B cell (primary cell): ENCODE measurements around the gene MMRN1. TPM values are rescaled to one million over a fixed set of nuclear protein-coding genes. Genes with fewer than 3 reads are reported as not detected.

Source experiments
- ATAC-seq: fragments of 200-7000 bp; cut with Tn5 transposase; one replicate; pipeline ENCODE4 v1.10.0; 2021; ENCODE audit warnings: low read depth, mild to moderate bottlenecking, moderate number of reproducible peaks, moderate library complexity
- CTCF ChIA-PET: fragments of 350-600 bp; sonication (Branson Sonifier 250); formaldehyde crosslinking; loops from one replicate; lab custom pipeline; 2021; ENCODE audit warnings: antibody characterized with exemption, inconsistent platforms; lab: Charles Lee
- POLR2A ChIA-PET: fragments of 350-600 bp; sonication (Branson Sonifier 250); formaldehyde crosslinking; loops from one replicate; lab custom pipeline; 2021; ENCODE audit warnings: antibody characterized with exemption; lab: Charles Lee
- DNase-seq: peaks from one replicate; pipeline ENCODE4 v3.0.0; 2013
- H2AFZ ChIP-seq: 2 replicates; pipeline ENCODE4 v1.6.1; 2012; ENCODE audit warnings: mild to moderate bottlenecking, low read depth, low read length; ENCODE audit not compliant: insufficient read depth, poor library complexity, severe bottlenecking
- H3K27ac ChIP-seq, 2 donors: 1 replicate in 1 of 2; 2 replicates in 1 of 2; pipeline ENCODE4 v1.5.1; 2012 to 2013; ENCODE audit warnings: low read length in 2 of 2, mild to moderate bottlenecking in 2 of 2, moderate library complexity in 1 of 2
- H3K27me3 ChIP-seq, 4 experiments: fragments of 200-600 bp in 1 of 4; sonication (generic) in 1 of 4; replicated peaks in 1 of 4; 1 replicate in 2 of 4; 2 replicates in 2 of 4; pipeline versions ENCODE4 v1.6.1 to v1.7.0; 2013 to 2016; ENCODE audit warnings: low read length in 3 of 4, mild to moderate bottlenecking in 2 of 4, mixed read lengths in 1 of 4, moderate library complexity in 1 of 4; ENCODE audit not compliant: insufficient read depth in 4 of 4, control insufficient read depth in 3 of 4; ENCODE audit errors: control extremely low read depth in 1 of 4
- H3K36me3 ChIP-seq, 2 experiments: replicated peaks in 1 of 2; 1 replicate in 1 of 2; 2 replicates in 1 of 2; pipeline versions ENCODE4 v1.6.1 to v1.7.1; 2013; ENCODE audit warnings: low read length in 1 of 2; ENCODE audit not compliant: insufficient read depth in 2 of 2, control insufficient read depth in 1 of 2; ENCODE audit errors: control extremely low read depth in 1 of 2, extremely low read depth in 1 of 2
- H3K4me1 ChIP-seq, 2 donors: fragments of 200-600 bp in 1 of 2; sonication (generic) in 1 of 2; 1 replicate in 1 of 2; 2 replicates in 1 of 2; pipeline versions ENCODE4 v1.5.1 to v1.6.1; 2013 to 2017; ENCODE audit warnings: low read length in 2 of 2; ENCODE audit not compliant: control insufficient read depth in 2 of 2, insufficient read depth in 2 of 2
- H3K4me2 ChIP-seq: replicated peaks from 2 replicates; pipeline ENCODE3; 2012; ENCODE audit warnings: mild to moderate bottlenecking, low read depth, low read length; ENCODE audit not compliant: poor library complexity, severe bottlenecking
- H3K4me3 ChIP-seq, 5 experiments: fragments of 200-600 bp in 1 of 5; sonication (generic) in 1 of 5; 1 replicate in 3 of 5; 2 replicates in 2 of 5; pipeline versions ENCODE4 v1.5.1 to v1.7.0; 2011 to 2016; ENCODE audit warnings: low read length in 4 of 5, mild to moderate bottlenecking in 4 of 5, low read depth in 2 of 5, control low read depth in 1 of 5, moderate library complexity in 1 of 5; ENCODE audit not compliant: insufficient read depth in 1 of 5; ENCODE audit errors: control extremely low read depth in 1 of 5, extremely low read depth in 1 of 5
- H3K79me2 ChIP-seq: fragments of 200-600 bp; sonication (generic); one replicate; pipeline ENCODE4 v1.6.0; 2016; ENCODE audit warnings: low read length; ENCODE audit not compliant: control insufficient read depth, insufficient read depth
- H3K9ac ChIP-seq: fragments of 200-600 bp; sonication (generic); 2 replicates; pipeline ENCODE4 v1.6.1; 2017; ENCODE audit warnings: mild to moderate bottlenecking, low read length, moderate library complexity
- H3K9me3 ChIP-seq, 3 donors: one replicate each; pipeline versions ENCODE4 v1.6.1 to v1.7.1; 2013; ENCODE audit warnings: low read length in 2 of 3; ENCODE audit not compliant: control insufficient read depth in 2 of 3, insufficient read depth in 1 of 3; ENCODE audit errors: control extremely low read depth in 1 of 3
- H4K20me1 ChIP-seq: 2 replicates; pipeline ENCODE4 v1.6.0; 2012; ENCODE audit warnings: mild to moderate bottlenecking, low read length; ENCODE audit not compliant: insufficient read depth, control insufficient read depth, poor library complexity, severe bottlenecking
- H3K27ac Mint-ChIP-seq: one replicate; pipeline ENCODE4 v1.8.0; 2021; ENCODE audit warnings: mixed read lengths
- H3K27me3 Mint-ChIP-seq: one replicate; pipeline ENCODE4 v1.8.0; 2021; ENCODE audit warnings: mixed read lengths
- H3K4me1 Mint-ChIP-seq: one replicate; pipeline ENCODE4 v1.8.0; 2021; ENCODE audit warnings: mixed read lengths
- H3K4me3 Mint-ChIP-seq: one replicate; pipeline ENCODE4 v1.8.0; 2021; ENCODE audit warnings: mixed read lengths
- H3K9me3 Mint-ChIP-seq: one replicate; pipeline ENCODE4 v1.8.0; 2022; ENCODE audit warnings: mixed read lengths; ENCODE audit not compliant: insufficient read depth
- EZH2 ChIP-seq: IDR thresholded peaks from 2 replicates; pipeline ENCODE4 v1.6.1; 2012; ENCODE audit warnings: borderline replicate concordance, low read depth, mild to moderate bottlenecking, moderate library complexity, low read length; ENCODE audit not compliant: insufficient read depth, poor library complexity, severe bottlenecking
- WGBS: methylation state at CpG from one replicate; pipeline ENCODE4 v1.1.5; 2013; ENCODE audit warnings: missing lambda C conversion rate; ENCODE audit not compliant: insufficient coverage; 5-methylcytosine and 5-hydroxymethylcytosine counted together
- intact Hi-C: fragments of 100-400 bp; cut with micrococcal nuclease; formaldehyde crosslinking; loops from one replicate; pipeline ENCODE4 v1.10.0; 2022
- polyA plus RNA-seq: library from polyadenylated mRNA; depleted of rRNA; stranded (reverse); fragments of >200 nt; gene quantifications from 2 replicates; pipeline ENCODE4 v1.2.3, GENCODE V29; 2012
- total RNA-seq, 2 donors: library from RNA; stranded (reverse); fragments of 120-200 nt in 1 of 2; gene quantifications; 1 replicate in 1 of 2; 2 replicates in 1 of 2; pipeline versions ENCODE4 v1.2.3 to v1.2.4, GENCODE V29; 2013 to 2022
- TF ChIP-seq, protein P1 (sequence below): fragments of 200-600 bp; IDR thresholded peaks from one replicate; pipeline ENCODE4 v1.8.0; 2022; ENCODE audit warnings: antibody characterized with exemption, mild to moderate bottlenecking

Gene MMRN1
- total and polyA plus RNA-seq, 2 donors (not counting 1 experiment from before 2014, with no cell fraction given) = 0.33 to 0.49 TPM

DNA sequence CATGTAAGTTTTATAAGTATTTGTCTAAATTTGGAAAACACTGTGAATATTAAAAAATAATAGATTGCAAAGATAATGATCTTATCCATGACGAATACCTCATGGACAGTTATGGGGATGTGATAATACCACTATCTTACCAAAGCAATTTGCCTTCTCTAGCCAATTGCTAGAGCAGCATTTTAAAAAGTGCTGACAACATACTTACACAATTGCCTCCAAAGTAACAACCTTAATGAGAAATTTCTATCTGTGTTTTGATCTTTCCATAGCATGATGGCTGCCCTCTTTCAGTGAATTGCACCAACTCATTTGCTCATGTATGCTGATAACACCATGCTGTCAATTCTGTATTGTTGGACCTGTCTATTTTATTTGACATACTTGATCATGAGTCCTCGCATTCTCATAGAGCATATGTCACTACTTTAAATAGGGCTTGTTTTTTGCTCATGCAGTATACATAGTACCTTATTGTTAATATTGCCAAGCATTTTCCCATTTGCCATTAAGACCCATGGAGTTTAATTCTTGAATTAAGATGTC is 87.2 kb downstream of the MMRN1 start:
- H3K4me2 ChIP-seq = no peak overlapping the region
- Mint-ChIP-seq H3K27me3 (peaks cover 3% of the 10 kb centered on the region), H3K4me1 (no peaks in the 10 kb centered on the region), H3K27ac (no peak overlapping the region), H3K4me3 (no peak overlapping the region), H3K9me3 (no peaks in the 10 kb centered on the region)
- no peaks in the 10 kb centered on the region for H3K9me3 ChIP-seq
- H3K36me3 ChIP-seq = no peaks in the 10 kb centered on the region
- no peak for TF ChIP-seq EZH2
- TF ChIP-seq, protein P1, sequence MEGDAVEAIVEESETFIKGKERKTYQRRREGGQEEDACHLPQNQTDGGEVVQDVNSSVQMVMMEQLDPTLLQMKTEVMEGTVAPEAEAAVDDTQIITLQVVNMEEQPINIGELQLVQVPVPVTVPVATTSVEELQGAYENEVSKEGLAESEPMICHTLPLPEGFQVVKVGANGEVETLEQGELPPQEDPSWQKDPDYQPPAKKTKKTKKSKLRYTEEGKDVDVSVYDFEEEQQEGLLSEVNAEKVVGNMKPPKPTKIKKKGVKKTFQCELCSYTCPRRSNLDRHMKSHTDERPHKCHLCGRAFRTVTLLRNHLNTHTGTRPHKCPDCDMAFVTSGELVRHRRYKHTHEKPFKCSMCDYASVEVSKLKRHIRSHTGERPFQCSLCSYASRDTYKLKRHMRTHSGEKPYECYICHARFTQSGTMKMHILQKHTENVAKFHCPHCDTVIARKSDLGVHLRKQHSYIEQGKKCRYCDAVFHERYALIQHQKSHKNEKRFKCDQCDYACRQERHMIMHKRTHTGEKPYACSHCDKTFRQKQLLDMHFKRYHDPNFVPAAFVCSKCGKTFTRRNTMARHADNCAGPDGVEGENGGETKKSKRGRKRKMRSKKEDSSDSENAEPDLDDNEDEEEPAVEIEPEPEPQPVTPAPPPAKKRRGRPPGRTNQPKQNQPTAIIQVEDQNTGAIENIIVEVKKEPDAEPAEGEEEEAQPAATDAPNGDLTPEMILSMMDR = no peak
- POLR2A ChIA-PET = no interaction called here
- no peak overlapping the region for H2AFZ ChIP-seq
- no CpG with 5 or more reads among the region's 2 CpGs for WGBS
- no peaks in the 10 kb centered on the region for H4K20me1 ChIP-seq
- no peak for DNase-seq
- intact Hi-C loops = no loop called here
- no peak for ATAC-seq
- no peak overlapping the region for H3K27ac ChIP-seq
- H3K79me2 ChIP-seq = no peaks in the 10 kb centered on the region
- CTCF ChIA-PET = no interaction called here
- no peaks in the 10 kb centered on the region for H3K4me1 ChIP-seq
- H3K9ac ChIP-seq = no peak overlapping the region
- no peaks in the 10 kb centered on the region for H3K27me3 ChIP-seq
- no peak overlapping the region for H3K4me3 ChIP-seq

DNA sequence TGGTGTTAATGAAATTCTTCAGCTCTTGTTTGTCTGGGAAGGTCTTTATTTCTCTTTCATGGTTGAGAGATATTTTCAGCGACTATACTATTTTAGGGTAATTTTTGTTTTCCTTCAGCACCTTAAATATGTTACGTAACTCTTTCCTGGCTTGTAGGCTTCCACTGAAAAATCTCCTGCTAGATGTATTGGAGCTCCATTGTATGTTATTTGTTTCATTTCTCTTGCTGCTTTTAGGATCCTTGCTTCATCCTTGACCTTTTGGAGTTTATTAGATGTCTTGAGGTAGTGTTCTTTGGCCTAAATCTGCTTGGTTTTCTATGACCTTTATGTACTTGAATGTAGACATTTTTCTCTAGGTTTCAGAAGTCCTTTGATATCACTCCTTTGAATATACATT is 93.6 kb downstream of the MMRN1 start:
- Mint-ChIP-seq H3K4me1 (no peaks in the 10 kb centered on the region), H3K27ac (no peak overlapping the region), H3K9me3 (peaks cover 3% of the 10 kb centered on the region), H3K4me3 (no peak overlapping the region), H3K27me3 (peaks cover 4% of the 10 kb centered on the region)
- WGBS = no CpG with 5 or more reads among the region's 2 CpGs
- H3K36me3 ChIP-seq = no peaks in the 10 kb centered on the region
- H3K9ac ChIP-seq = no peak overlapping the region
- ChIA-PET POLR2A (no interaction called here), CTCF (no interaction called here)
- TF ChIP-seq, protein P1 = no peak
- no peak for TF ChIP-seq EZH2
- no peak overlapping the region for H3K27ac ChIP-seq
- H3K4me2 ChIP-seq = no peak overlapping the region
- no peaks in the 10 kb centered on the region for H3K9me3 ChIP-seq
- intact Hi-C loops = no loop called here
- ATAC-seq (no peak), DNase-seq (no peak)
- H3K4me3 ChIP-seq = no peak overlapping the region
- H4K20me1 ChIP-seq = no peaks in the 10 kb centered on the region
- no peaks in the 10 kb centered on the region for H3K79me2 ChIP-seq
- no peak overlapping the region for H2AFZ ChIP-seq
- no peaks in the 10 kb centered on the region for H3K27me3 ChIP-seq
- no peaks in the 10 kb centered on the region for H3K4me1 ChIP-seq
